Measurements from ENCODE around the gene TTLL10. TPM values are rescaled to one million over a fixed set of nuclear protein-coding genes. Genes with fewer than 3 reads are reported as not detected.

The TTLL10 gene
- polyA plus RNA-seq, 1 donor (not counting 4 experiments of a cell fraction or from before 2014, with no cell fraction given), result not detected

DNA sequence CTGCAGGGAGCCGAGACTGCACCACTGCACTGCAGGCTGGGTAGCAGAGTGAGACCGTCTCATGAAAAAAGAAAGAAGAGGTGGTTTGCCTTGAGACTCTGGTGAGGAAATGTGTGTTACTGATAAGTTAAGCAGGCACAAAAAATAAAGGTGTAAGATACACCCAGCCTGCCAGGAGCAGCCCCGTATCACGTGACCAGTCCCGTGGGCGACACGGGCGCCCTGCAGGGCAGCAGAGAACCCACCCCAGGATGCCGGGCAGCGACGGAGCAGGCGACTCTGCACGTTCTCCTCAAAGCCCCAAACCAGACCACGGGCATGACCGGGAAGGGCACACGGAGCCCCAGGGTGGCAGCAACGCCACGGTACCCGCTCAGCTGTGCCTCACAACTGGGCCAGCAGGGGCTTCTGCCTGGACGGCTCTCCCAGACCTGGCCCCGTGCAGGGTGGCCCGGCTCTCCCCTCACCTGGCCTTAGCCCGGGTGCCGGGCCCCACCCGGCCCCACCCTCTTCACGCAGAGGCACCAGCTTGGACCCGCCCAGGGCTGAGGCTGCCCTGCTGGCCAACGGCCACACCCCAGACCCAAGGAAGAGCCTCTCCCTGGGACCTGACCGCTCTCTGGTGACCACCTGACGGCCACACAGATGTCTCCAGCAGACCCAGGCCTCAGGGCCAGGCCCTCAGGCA lies 48.4 kb downstream of the TTLL10 start:
- H3K4me2 ChIP-seq (ENCODE audit: control insufficient read depth, extremely low read depth, insufficient read depth, low read depth, low read length), result no peak overlapping the region
- peaks cover 26 to 42% of the 10 kb centered on the region in 2 experiments for H3K36me3 ChIP-seq (ENCODE audit: control insufficient read depth in 2 of 2, extremely low read depth in 1 of 2, insufficient read depth in 2 of 2, low read length in 2 of 2)
- no peak overlapping the region for H3K4me3 ChIP-seq (ENCODE audit: control insufficient read depth in 2 of 3, extremely low read depth in 1 of 3, insufficient read depth in 2 of 3, low read depth in 1 of 3, low read length in 3 of 3)
- H4K20me1 ChIP-seq (ENCODE audit: control insufficient read depth, extremely low read depth, insufficient read depth, low read length), result peaks cover 5% of the 10 kb centered on the region
- no peaks in the 10 kb centered on the region for H3K9me1 ChIP-seq (ENCODE audit: control insufficient read depth, extremely low read depth, insufficient read depth, low read length)
- H3K9ac ChIP-seq (ENCODE audit: control insufficient read depth, extremely low read depth, insufficient read depth, low read length), result no peak overlapping the region
- no peak for FAIRE-seq
- dilution Hi-C loops (cut with MboI; ENCODE audit: extremely low pct_ligation_motif_present, low sequenced_read_pairs), result no loop called here
- H3K9me3 ChIP-seq (ENCODE audit: control insufficient read depth, low read depth, low read length), result no peaks in the 10 kb centered on the region
- peaks cover 8% of the 10 kb centered on the region for H3K4me1 ChIP-seq (ENCODE audit: control insufficient read depth, extremely low read depth, insufficient read depth, low read length)
- no peak overlapping the region for H3K27ac ChIP-seq (ENCODE audit: control insufficient read depth, insufficient read depth, low read length)
- no peak for DNase-seq (ENCODE audit: low read depth, low spot score)
- H2AFZ ChIP-seq (ENCODE audit: control insufficient read depth, low read length), result no peak overlapping the region
- H3K79me2 ChIP-seq (ENCODE audit: control insufficient read depth, insufficient read depth, low read length), result peaks cover 28% of the 10 kb centered on the region
- no peaks in the 10 kb centered on the region for H3K27me3 ChIP-seq (ENCODE audit: control insufficient read depth, extremely low read depth, insufficient read depth, low read length)
- TF ChIP-seq, protein P1, sequence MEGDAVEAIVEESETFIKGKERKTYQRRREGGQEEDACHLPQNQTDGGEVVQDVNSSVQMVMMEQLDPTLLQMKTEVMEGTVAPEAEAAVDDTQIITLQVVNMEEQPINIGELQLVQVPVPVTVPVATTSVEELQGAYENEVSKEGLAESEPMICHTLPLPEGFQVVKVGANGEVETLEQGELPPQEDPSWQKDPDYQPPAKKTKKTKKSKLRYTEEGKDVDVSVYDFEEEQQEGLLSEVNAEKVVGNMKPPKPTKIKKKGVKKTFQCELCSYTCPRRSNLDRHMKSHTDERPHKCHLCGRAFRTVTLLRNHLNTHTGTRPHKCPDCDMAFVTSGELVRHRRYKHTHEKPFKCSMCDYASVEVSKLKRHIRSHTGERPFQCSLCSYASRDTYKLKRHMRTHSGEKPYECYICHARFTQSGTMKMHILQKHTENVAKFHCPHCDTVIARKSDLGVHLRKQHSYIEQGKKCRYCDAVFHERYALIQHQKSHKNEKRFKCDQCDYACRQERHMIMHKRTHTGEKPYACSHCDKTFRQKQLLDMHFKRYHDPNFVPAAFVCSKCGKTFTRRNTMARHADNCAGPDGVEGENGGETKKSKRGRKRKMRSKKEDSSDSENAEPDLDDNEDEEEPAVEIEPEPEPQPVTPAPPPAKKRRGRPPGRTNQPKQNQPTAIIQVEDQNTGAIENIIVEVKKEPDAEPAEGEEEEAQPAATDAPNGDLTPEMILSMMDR (optimal IDR thresholded peaks at IDR 0.05 in 1 of 3, IDR thresholded peaks at IDR 0.05 in 1 of 3, conservative IDR thresholded peaks at IDR 0.05 in 1 of 3; ENCODE audit: extremely low read depth in 1 of 3, insufficient read depth in 2 of 3, low read length in 3 of 3), result no peak
- no peak for TF ChIP-seq EZH2 (IDR thresholded peaks at IDR 0.05; ENCODE audit: low read length)

DNA sequence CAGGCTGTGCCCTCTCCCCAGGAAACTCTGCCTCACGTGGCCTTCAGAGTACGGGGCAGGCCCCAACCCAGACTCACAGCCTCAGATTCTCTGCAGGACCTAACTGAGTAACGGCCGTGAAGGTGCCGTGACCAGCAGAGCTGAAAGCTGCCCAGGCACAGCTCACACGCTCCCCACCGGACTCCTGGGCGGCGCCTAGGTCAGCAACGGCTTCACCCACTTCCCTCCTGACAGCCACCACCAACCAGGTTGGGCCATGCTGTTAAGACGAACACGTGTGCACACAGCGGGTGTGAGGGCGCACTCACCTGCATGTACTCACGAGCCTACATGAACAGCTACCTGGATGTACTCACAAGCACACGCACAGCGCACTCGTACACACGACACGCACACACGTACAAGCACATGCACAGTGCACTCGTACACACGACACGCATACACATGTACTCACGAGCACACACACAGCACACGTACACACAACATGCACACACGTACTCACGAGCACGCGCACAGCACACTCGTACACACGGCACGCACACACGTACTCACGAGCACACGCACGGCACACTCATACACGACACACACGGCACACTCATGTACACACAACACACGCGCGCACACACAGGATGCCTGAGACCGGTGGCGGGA lies 49.0 kb downstream of the TTLL10 start:
- H3K36me3 ChIP-seq (ENCODE audit: control insufficient read depth in 2 of 2, extremely low read depth in 1 of 2, insufficient read depth in 2 of 2, low read length in 2 of 2), result peaks cover 29 to 39% of the 10 kb centered on the region in 2 experiments
- no peak overlapping the region for H3K9ac ChIP-seq (ENCODE audit: control insufficient read depth, extremely low read depth, insufficient read depth, low read length)
- dilution Hi-C loops (cut with MboI; ENCODE audit: extremely low pct_ligation_motif_present, low sequenced_read_pairs), result no loop called here
- no peak overlapping the region for H3K27ac ChIP-seq (ENCODE audit: control insufficient read depth, insufficient read depth, low read length)
- H3K27me3 ChIP-seq (ENCODE audit: control insufficient read depth, extremely low read depth, insufficient read depth, low read length), result no peaks in the 10 kb centered on the region
- DNase-seq (ENCODE audit: low read depth, low spot score) (no peak), FAIRE-seq (no peak)
- no peak overlapping the region for H2AFZ ChIP-seq (ENCODE audit: control insufficient read depth, low read length)
- H3K4me2 ChIP-seq (ENCODE audit: control insufficient read depth, extremely low read depth, insufficient read depth, low read depth, low read length), result no peak overlapping the region
- no peaks in the 10 kb centered on the region for H3K9me1 ChIP-seq (ENCODE audit: control insufficient read depth, extremely low read depth, insufficient read depth, low read length)
- TF ChIP-seq EZH2 (IDR thresholded peaks at IDR 0.05; ENCODE audit: low read length), result no peak
- TF ChIP-seq, protein P1 (optimal IDR thresholded peaks at IDR 0.05 in 1 of 3, IDR thresholded peaks at IDR 0.05 in 1 of 3, conservative IDR thresholded peaks at IDR 0.05 in 1 of 3; ENCODE audit: extremely low read depth in 1 of 3, insufficient read depth in 2 of 3, low read length in 3 of 3), result no peak
- H3K4me3 ChIP-seq (ENCODE audit: control insufficient read depth in 2 of 3, extremely low read depth in 1 of 3, insufficient read depth in 2 of 3, low read depth in 1 of 3, low read length in 3 of 3), result no peak overlapping the region
- H3K79me2 ChIP-seq (ENCODE audit: control insufficient read depth, insufficient read depth, low read length), result peaks cover 33% of the 10 kb centered on the region
- H4K20me1 ChIP-seq (ENCODE audit: control insufficient read depth, extremely low read depth, insufficient read depth, low read length), result peaks cover 5% of the 10 kb centered on the region
- no peaks in the 10 kb centered on the region for H3K9me3 ChIP-seq (ENCODE audit: control insufficient read depth, low read depth, low read length)
- peaks cover 6% of the 10 kb centered on the region for H3K4me1 ChIP-seq (ENCODE audit: control insufficient read depth, extremely low read depth, insufficient read depth, low read length)

Data from keratinocyte (primary cell).